Panc1 (cell line): ENCODE data around the gene RPH3AL. TPM values are rescaled to one million over a fixed set of nuclear protein-coding genes. Genes with fewer than 3 reads are reported as not detected.

ENCODE experiments used
- ATAC-seq: fragments of 200-7000 bp; cut with Tn5 transposase; 2 replicates; pipeline ENCODE4 v1.9.1; 2020; ENCODE audit warnings: mild to moderate bottlenecking, moderate library complexity
- BruUV-seq: library from RNA; stranded (reverse); fragments of 400-500 nt; replicated peaks from 2 replicates; lab custom pipeline; 2021; lab: Mats Ljungman, UMichigan
- CTCF ChIA-PET: fragments of 300-600 bp; sonication (Branson Sonifier 250); formaldehyde crosslinking; loops from one replicate; lab custom pipeline; 2022; ENCODE audit warnings: antibody characterized with exemption; lab: Charles Lee
- POLR2A ChIA-PET: fragments of 300-600 bp; sonication (Branson Sonifier 250); formaldehyde crosslinking; loops from one replicate; lab custom pipeline; 2022; ENCODE audit warnings: antibody characterized with exemption; lab: Charles Lee
- DNase-seq: peaks from one replicate; pipeline ENCODE4 v3.0.0-alpha.2; 2010; ENCODE audit warnings: low read depth, low spot score
- H3K27ac ChIP-seq: 2 replicates; pipeline ENCODE4 v1.5.1; 2011; ENCODE audit warnings: mild to moderate bottlenecking, low read length, inconsistent platforms
- H3K27me3 ChIP-seq: fragments of 200-500 bp; sonication (Bioruptor generic); 2 replicates; pipeline ENCODE4 v1.6.0; 2014; ENCODE audit warnings: low read length, inconsistent platforms; ENCODE audit not compliant: control insufficient read depth, insufficient read depth
- H3K36me3 ChIP-seq: fragments of 200-500 bp; sonication (Bioruptor generic); 2 replicates; pipeline ENCODE4 v1.5.1; 2014; ENCODE audit warnings: inconsistent platforms, mild to moderate bottlenecking, low read length, moderate library complexity; ENCODE audit not compliant: control insufficient read depth, insufficient read depth
- H3K4me1 ChIP-seq: 2 replicates; pipeline ENCODE4 v1.5.1; 2011; ENCODE audit warnings: inconsistent platforms, mild to moderate bottlenecking, low read length, moderate library complexity; ENCODE audit not compliant: control insufficient read depth, insufficient read depth
- H3K4me3 ChIP-seq, 2 experiments: 2 replicates each; pipeline ENCODE4 v1.5.1; 2011 to 2012; ENCODE audit warnings: low read depth in 2 of 2, low read length in 2 of 2, mild to moderate bottlenecking in 2 of 2, inconsistent platforms in 1 of 2, moderate library complexity in 1 of 2
- H3K9me3 ChIP-seq: fragments of 200-500 bp; sonication (Bioruptor generic); 2 replicates; pipeline ENCODE4 v1.5.1; 2014; ENCODE audit warnings: low read depth, mild to moderate bottlenecking, inconsistent platforms, low read length, moderate library complexity; ENCODE audit not compliant: control insufficient read depth, insufficient read depth
- CTCF ChIP-seq: fragments of 450-650 bp; IDR thresholded peaks from 2 replicates; pipeline ENCODE4 v1.5.1; 2017; ENCODE audit warnings: mild to moderate bottlenecking
- POLR2AphosphoS5 ChIP-seq: IDR thresholded peaks from 2 replicates; pipeline ENCODE4 v1.6.1; 2012; ENCODE audit warnings: mild to moderate bottlenecking, low read depth, low read length, moderate library complexity
- REST ChIP-seq, 2 experiments: IDR thresholded peaks; 2 replicates each; pipeline ENCODE4 v1.6.1; 2011 to 2012; ENCODE audit warnings: low read depth in 2 of 2, control low read depth in 1 of 2, low read length in 1 of 2, mild to moderate bottlenecking in 1 of 2, moderate library complexity in 1 of 2; ENCODE audit not compliant: insufficient read depth in 1 of 2
- SIN3A ChIP-seq: IDR thresholded peaks from 2 replicates; pipeline ENCODE4 v1.6.1; 2012; ENCODE audit warnings: low read depth, mild to moderate bottlenecking, low read length, moderate library complexity, borderline replicate concordance; ENCODE audit not compliant: insufficient read depth
- TCF7L2 ChIP-seq: IDR thresholded peaks from 2 replicates; pipeline ENCODE4 v1.6.1; 2011; ENCODE audit warnings: mild to moderate bottlenecking, low read depth, low read length, inconsistent platforms
- in situ Hi-C: cut with HindIII; loops from 2 replicates; pipeline ENCODE4 v1.10.0; 2016; ENCODE audit warnings: low sequenced_read_pairs, low pct_unique_long_range_greater_than_20kb
- intact Hi-C: fragments of 100-400 bp; cut with micrococcal nuclease; formaldehyde crosslinking; loops from one replicate; pipeline ENCODE4 v1.10.0; 2022; ENCODE audit not compliant: unreplicated experiment
- total RNA-seq: library from RNA; stranded (reverse); gene quantifications from one replicate; pipeline ENCODE4 v1.2.1, GENCODE V29; 2021; ENCODE audit not compliant: unreplicated experiment

Gene RPH3AL
- total RNA-seq, 1 experiment from 2014 or later: 2.2 TPM

GRCh38 chr17:260031-260791, 92.4 kb downstream of the RPH3AL start:
- intact Hi-C loops (no loop called here), in situ Hi-C loops (no loop called here)
- BruUV-seq: no TSS peak
- no peaks in the 10 kb centered on the region for H3K4me1 ChIP-seq
- DNase-seq (no peak), ATAC-seq (no peak)
- no peak overlapping the region for H3K27ac ChIP-seq
- H3K27me3 ChIP-seq: no peaks in the 10 kb centered on the region
- POLR2A ChIA-PET: no interaction called here
- TF ChIP-seq SIN3A: no peak
- no peak for TF ChIP-seq CTCF
- no peak for TF ChIP-seq POLR2AphosphoS5
- TF ChIP-seq TCF7L2: no peak
- TF ChIP-seq REST (IDR thresholded peaks at IDR 0.05; ENCODE audit: insufficient read depth in 1 of 2, low read depth in 2 of 2, low read length in 1 of 2): no peak
- CTCF ChIA-PET: no interaction called here
- H3K9me3 ChIP-seq: no peaks in the 10 kb centered on the region
- H3K36me3 ChIP-seq: no peaks in the 10 kb centered on the region
- no peak overlapping the region for H3K4me3 ChIP-seq

GRCh38 chr17:259341-259976, 93.1 kb downstream of the RPH3AL start:
- DNase-seq: no peak
- Histone ChIP-seq H3K9me3 (no peaks in the 10 kb centered on the region), H3K27ac (no peak overlapping the region), H3K4me1 (no peaks in the 10 kb centered on the region), H3K4me3 (no peak overlapping the region), H3K36me3 (no peaks in the 10 kb centered on the region), H3K27me3 (no peaks in the 10 kb centered on the region)
- ATAC-seq: no peak
- TF ChIP-seq SIN3A (no peak), REST (IDR thresholded peaks at IDR 0.05; ENCODE audit: insufficient read depth in 1 of 2, low read depth in 2 of 2, low read length in 1 of 2) (no peak), CTCF (no peak), TCF7L2 (no peak), POLR2AphosphoS5 (no peak)
- POLR2A ChIA-PET: no interaction called here
- intact Hi-C loops: no loop called here
- BruUV-seq: no TSS peak
- CTCF ChIA-PET: no interaction called here
- in situ Hi-C loops: no loop called here
